PC-9 (cell line): Measurements from ENCODE around the gene SYT2. TPM values are rescaled to one million over a fixed set of nuclear protein-coding genes. Genes with fewer than 3 reads are reported as not detected.
A peak's percentile ranks its signal among the peaks of the same experiment; 100 is the strongest.

Experiments
- BruUV-seq: library from RNA; stranded (reverse); fragments of 400-500 nt; replicated peaks from 2 replicates; lab custom pipeline; 2021; lab: Mats Ljungman, UMichigan
- CTCF ChIA-PET: fragments of 300-600 bp; sonication (Branson Sonifier 250); formaldehyde crosslinking; loops from one replicate; lab custom pipeline; 2022; ENCODE audit warnings: antibody characterized with exemption; lab: Charles Lee
- POLR2A ChIA-PET: fragments of 300-600 bp; sonication (Branson Sonifier 250); formaldehyde crosslinking; loops from one replicate; lab custom pipeline; 2022; ENCODE audit warnings: antibody characterized with exemption; ENCODE audit not compliant: unreplicated experiment; lab: Charles Lee
- DNase-seq, 2 experiments: peaks; one replicate each; pipeline versions ENCODE4 v3.0.0 to v3.0.0-alpha.2; 2015 to 2022; ENCODE audit warnings: mixed read lengths in 1 of 2
- H2AFZ ChIP-seq: fragments of 200-600 bp; sonication (generic); 2 replicates; pipeline ENCODE4 v1.8.1; 2017; ENCODE audit warnings: antibody characterized with exemption
- H3F3A ChIP-seq: fragments of 200-600 bp; sonication (generic); 2 replicates; pipeline ENCODE4 v1.8.1; 2017; ENCODE audit warnings: antibody characterized with exemption, mild to moderate bottlenecking, low read depth; ENCODE audit not compliant: insufficient read depth
- H3K27ac ChIP-seq: fragments of 200-600 bp; sonication (generic); 2 replicates; pipeline ENCODE4 v1.6.1; 2016; ENCODE audit warnings: mixed run types
- H3K27me3 ChIP-seq: fragments of 200-600 bp; sonication (generic); 2 replicates; pipeline ENCODE4 v1.6.1; 2016; ENCODE audit warnings: low read depth, mixed run types; ENCODE audit not compliant: insufficient read depth
- H3K36me3 ChIP-seq: fragments of 200-600 bp; sonication (generic); 2 replicates; pipeline ENCODE4 v1.6.1; 2016; ENCODE audit warnings: low read depth, mixed run types
- H3K4me1 ChIP-seq: fragments of 200-600 bp; sonication (generic); replicated peaks from 2 replicates; pipeline ENCODE4 v1.6.1; 2016; ENCODE audit warnings: mixed run types; ENCODE audit not compliant: insufficient read depth
- H3K4me2 ChIP-seq: fragments of 200-600 bp; sonication (generic); 2 replicates; pipeline ENCODE4 v1.6.1; 2017; ENCODE audit warnings: mixed run types
- H3K4me3 ChIP-seq: fragments of 200-600 bp; sonication (generic); 2 replicates; pipeline ENCODE4 v1.6.1; 2016; ENCODE audit warnings: mixed run types
- H3K79me2 ChIP-seq: fragments of 200-600 bp; sonication (generic); 2 replicates; pipeline ENCODE4 v1.6.1; 2017; ENCODE audit warnings: low read depth, mixed run types
- H3K9me2 ChIP-seq: fragments of 200-600 bp; sonication (generic); 2 replicates; pipeline ENCODE4 v1.8.1; 2017; ENCODE audit warnings: mild to moderate bottlenecking; ENCODE audit not compliant: insufficient read depth
- H3K9me3 ChIP-seq: fragments of 200-600 bp; sonication (generic); 2 replicates; pipeline ENCODE4 v1.8.1; 2016; ENCODE audit warnings: low read depth; ENCODE audit not compliant: insufficient read depth
- H4K20me1 ChIP-seq: fragments of 200-600 bp; sonication (generic); 2 replicates; pipeline ENCODE4 v1.8.1; 2017; ENCODE audit not compliant: insufficient read depth
- EZH2 ChIP-seq: fragments of 200-600 bp; sonication (generic); IDR thresholded peaks from 2 replicates; pipeline ENCODE4 v1.8.0; 2017; ENCODE audit warnings: antibody characterized with exemption, low read depth
- intact Hi-C: fragments of 100-400 bp; cut with micrococcal nuclease; formaldehyde crosslinking; loops from one replicate; pipeline ENCODE4 v1.10.0; 2022; ENCODE audit not compliant: unreplicated experiment
- total RNA-seq: library from RNA; stranded (reverse); gene quantifications from 2 replicates; pipeline ENCODE4 v1.2.3, GENCODE V29; 2021
- TF ChIP-seq, protein P1 (sequence below): fragments of 200-600 bp; sonication (generic); conservative IDR thresholded peaks from 2 replicates; pipeline ENCODE4 v1.6.1; 2017; ENCODE audit warnings: mixed run types, antibody characterized with exemption, mild to moderate bottlenecking, moderate library complexity

Gene SYT2
- total RNA-seq, 1 experiment from 2014 or later = 0.07 TPM

DNA sequence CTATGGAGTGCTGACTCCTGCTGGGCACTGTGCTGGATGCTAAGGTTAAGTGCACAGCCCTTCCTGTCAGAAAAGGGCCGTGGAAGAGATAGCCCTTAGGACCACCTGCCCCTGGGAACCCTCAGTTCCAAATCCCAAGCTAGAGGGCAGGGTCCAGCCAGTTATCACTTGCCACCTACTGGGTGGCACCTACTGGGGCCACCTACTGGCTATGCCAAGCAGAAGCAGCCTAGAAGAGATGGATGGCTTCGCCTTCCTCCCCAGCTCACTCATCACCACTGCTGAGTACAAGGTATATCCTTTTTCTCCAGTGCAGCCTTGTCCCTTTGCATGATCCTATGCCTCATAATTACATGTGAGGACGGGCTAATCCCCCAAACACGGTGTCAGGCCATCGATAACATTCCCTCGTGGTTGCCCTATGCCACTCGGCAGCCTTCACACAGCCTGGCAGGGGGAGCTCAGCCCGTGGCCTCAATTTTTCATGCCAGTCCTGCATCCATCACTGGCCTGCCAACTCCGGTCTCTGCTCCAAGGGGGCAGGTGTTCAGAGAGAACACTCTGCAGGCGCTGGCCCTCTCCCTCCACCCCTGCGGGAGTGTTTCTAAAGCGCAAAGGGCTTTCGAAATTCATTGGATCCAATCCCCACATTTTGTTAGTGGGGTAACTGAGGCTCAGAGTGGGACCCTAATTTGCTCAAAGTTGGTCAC is 49.0 kb downstream of the SYT2 start:
- DNase-seq = no peak
- Histone ChIP-seq H3K27me3 (peaks cover 89% of the 10 kb centered on the region), H3F3A (no peaks in the 10 kb centered on the region), H4K20me1 (no peaks in the 10 kb centered on the region), H3K79me2 (no peaks in the 10 kb centered on the region), H3K27ac (no peak overlapping the region), H2AFZ (no peak overlapping the region), H3K4me1 (no peaks in the 10 kb centered on the region), H3K9me3 (no peaks in the 10 kb centered on the region), H3K36me3 (no peaks in the 10 kb centered on the region), H3K4me3 (no peak overlapping the region), H3K9me2 (no peaks in the 10 kb centered on the region), H3K4me2 (no peak overlapping the region)
- ChIA-PET POLR2A (no interaction called here), CTCF (no interaction called here)
- TF ChIP-seq, protein P1, sequence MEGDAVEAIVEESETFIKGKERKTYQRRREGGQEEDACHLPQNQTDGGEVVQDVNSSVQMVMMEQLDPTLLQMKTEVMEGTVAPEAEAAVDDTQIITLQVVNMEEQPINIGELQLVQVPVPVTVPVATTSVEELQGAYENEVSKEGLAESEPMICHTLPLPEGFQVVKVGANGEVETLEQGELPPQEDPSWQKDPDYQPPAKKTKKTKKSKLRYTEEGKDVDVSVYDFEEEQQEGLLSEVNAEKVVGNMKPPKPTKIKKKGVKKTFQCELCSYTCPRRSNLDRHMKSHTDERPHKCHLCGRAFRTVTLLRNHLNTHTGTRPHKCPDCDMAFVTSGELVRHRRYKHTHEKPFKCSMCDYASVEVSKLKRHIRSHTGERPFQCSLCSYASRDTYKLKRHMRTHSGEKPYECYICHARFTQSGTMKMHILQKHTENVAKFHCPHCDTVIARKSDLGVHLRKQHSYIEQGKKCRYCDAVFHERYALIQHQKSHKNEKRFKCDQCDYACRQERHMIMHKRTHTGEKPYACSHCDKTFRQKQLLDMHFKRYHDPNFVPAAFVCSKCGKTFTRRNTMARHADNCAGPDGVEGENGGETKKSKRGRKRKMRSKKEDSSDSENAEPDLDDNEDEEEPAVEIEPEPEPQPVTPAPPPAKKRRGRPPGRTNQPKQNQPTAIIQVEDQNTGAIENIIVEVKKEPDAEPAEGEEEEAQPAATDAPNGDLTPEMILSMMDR = peak; percentile 52; the same call in 1 of the 2 replicates
- TF ChIP-seq EZH2 = no peak
- intact Hi-C loops = no loop called here
- no TSS peak for BruUV-seq

- Histone ChIP-seq H3K36me3 (no peaks in the 10 kb centered on the region), H3K4me1 (no peaks in the 10 kb centered on the region), H3K27me3 (peaks cover 95% of the 10 kb centered on the region), H3F3A (no peaks in the 10 kb centered on the region), H3K4me2 (no peak overlapping the region), H2AFZ (no peak overlapping the region), H3K4me3 (no peak overlapping the region), H3K79me2 (no peaks in the 10 kb centered on the region), H3K9me3 (no peaks in the 10 kb centered on the region), H3K27ac (no peak overlapping the region), H4K20me1 (no peaks in the 10 kb centered on the region), H3K9me2 (no peaks in the 10 kb centered on the region)
- intact Hi-C loops = no loop called here
- ChIA-PET CTCF (no interaction called here), POLR2A (no interaction called here)
- no peak for DNase-seq
- BruUV-seq = no TSS peak
- TF ChIP-seq, protein P1 = no peak; the same call in 1 of the 2 replicates
- TF ChIP-seq EZH2 = no peak
Observed at GRCh38 chr1:202659974-202660373, 50.3 kb downstream of the SYT2 start.

GRCh38 chr1:202659541-202659940 is 50.7 kb downstream of the SYT2 start:
- CTCF ChIA-PET = no interaction called here
- H3K4me3 ChIP-seq = no peak overlapping the region
- no peaks in the 10 kb centered on the region for H3F3A ChIP-seq
- no peaks in the 10 kb centered on the region for H4K20me1 ChIP-seq
- BruUV-seq = no TSS peak
- no peak overlapping the region for H2AFZ ChIP-seq
- no peaks in the 10 kb centered on the region for H3K36me3 ChIP-seq
- H3K79me2 ChIP-seq = no peaks in the 10 kb centered on the region
- H3K9me3 ChIP-seq = no peaks in the 10 kb centered on the region
- H3K4me1 ChIP-seq = no peaks in the 10 kb centered on the region
- H3K9me2 ChIP-seq = no peaks in the 10 kb centered on the region
- POLR2A ChIA-PET = no interaction called here
- H3K4me2 ChIP-seq = no peak overlapping the region
- no peak for DNase-seq
- peaks cover 98% of the 10 kb centered on the region for H3K27me3 ChIP-seq
- TF ChIP-seq, protein P1 = no peak
- no peak for TF ChIP-seq EZH2
- intact Hi-C loops = no loop called here
- no peak overlapping the region for H3K27ac ChIP-seq
